Activated naive CD4-positive, alpha-beta T cell treated with anti-CD3 and anti-CD28 coated beads, Interleukin-2, amount 50 U/mL, for 24 hours (primary cell): ENCODE data around the gene PANX3.

Source experiments
- H3K27ac Mint-ChIP-seq: one replicate; pipeline ENCODE4 v1.8.0; 2021; ENCODE audit warnings: mild to moderate bottlenecking, mixed read lengths
- H3K27me3 Mint-ChIP-seq: one replicate; pipeline ENCODE4 v1.8.0; 2021; ENCODE audit warnings: mixed read lengths
- H3K36me3 Mint-ChIP-seq: one replicate; pipeline ENCODE4 v1.8.0; 2021; ENCODE audit warnings: mixed read lengths
- H3K4me1 Mint-ChIP-seq: one replicate; pipeline ENCODE4 v1.8.0; 2021; ENCODE audit warnings: mixed read lengths
- H3K4me3 Mint-ChIP-seq: one replicate; pipeline ENCODE4 v1.8.0; 2021; ENCODE audit warnings: mild to moderate bottlenecking, mixed read lengths
- H3K9me3 Mint-ChIP-seq: one replicate; pipeline ENCODE4 v1.8.0; 2021; ENCODE audit warnings: mixed read lengths

PANX3 gene

GRCh38 chr11:124638500-124638899 lies 27.3 kb downstream of the PANX3 start:
- peak overlapping the region; percentile 76 for H3K27ac Mint-ChIP-seq
- H3K36me3 Mint-ChIP-seq, result peaks cover 9% of the 10 kb centered on the region
- no peaks in the 10 kb centered on the region for H3K27me3 Mint-ChIP-seq
- H3K4me3 Mint-ChIP-seq, result no peak overlapping the region
- H3K4me1 Mint-ChIP-seq, result no peaks in the 10 kb centered on the region
- H3K9me3 Mint-ChIP-seq, result no peaks in the 10 kb centered on the region

- Mint-ChIP-seq H3K27ac (no peak overlapping the region), H3K27me3 (no peaks in the 10 kb centered on the region), H3K4me1 (no peaks in the 10 kb centered on the region), H3K9me3 (no peaks in the 10 kb centered on the region), H3K4me3 (no peak overlapping the region), H3K36me3 (peaks cover 9% of the 10 kb centered on the region)
Observed at GRCh38 chr11:124639186-124639585, 28.0 kb downstream of the PANX3 start.

- H3K27ac Mint-ChIP-seq, result no peak overlapping the region
- no peaks in the 10 kb centered on the region for H3K4me1 Mint-ChIP-seq
- H3K27me3 Mint-ChIP-seq, result no peaks in the 10 kb centered on the region
- H3K36me3 Mint-ChIP-seq, result peaks cover 9% of the 10 kb centered on the region
- H3K9me3 Mint-ChIP-seq, result no peaks in the 10 kb centered on the region
- no peak overlapping the region for H3K4me3 Mint-ChIP-seq
Observed at GRCh38 chr11:124640666-124641065, 29.4 kb downstream of the PANX3 start.

- H3K27me3 Mint-ChIP-seq, result no peaks in the 10 kb centered on the region
- H3K36me3 Mint-ChIP-seq, result peaks cover 4% of the 10 kb centered on the region
- H3K9me3 Mint-ChIP-seq, result no peaks in the 10 kb centered on the region
- no peak overlapping the region for H3K27ac Mint-ChIP-seq
- H3K4me1 Mint-ChIP-seq, result no peaks in the 10 kb centered on the region
- H3K4me3 Mint-ChIP-seq, result no peak overlapping the region
Observed at GRCh38 chr11:124642628-124643027, 31.4 kb downstream of the PANX3 start.

GRCh38 chr11:124643042-124643604 lies 31.9 kb downstream of the PANX3 start:
- Mint-ChIP-seq H3K36me3 (peaks cover 2% of the 10 kb centered on the region), H3K4me3 (no peak overlapping the region), H3K27ac (no peak overlapping the region), H3K27me3 (no peaks in the 10 kb centered on the region), H3K9me3 (no peaks in the 10 kb centered on the region), H3K4me1 (no peaks in the 10 kb centered on the region)

- Mint-ChIP-seq H3K36me3 (no peaks in the 10 kb centered on the region), H3K27ac (no peak overlapping the region), H3K27me3 (no peaks in the 10 kb centered on the region), H3K4me1 (no peaks in the 10 kb centered on the region), H3K4me3 (no peak overlapping the region), H3K9me3 (no peaks in the 10 kb centered on the region)
Observed at GRCh38 chr11:124643605-124644425, 32.6 kb downstream of the PANX3 start.

GRCh38 chr11:124644426-124645280 lies 33.4 kb downstream of the PANX3 start:
- Mint-ChIP-seq H3K36me3 (no peaks in the 10 kb centered on the region), H3K27ac (no peak overlapping the region), H3K4me1 (no peaks in the 10 kb centered on the region), H3K27me3 (no peaks in the 10 kb centered on the region), H3K4me3 (no peak overlapping the region), H3K9me3 (no peaks in the 10 kb centered on the region)

GRCh38 chr11:124646148-124646547 lies 34.9 kb downstream of the PANX3 start:
- Mint-ChIP-seq H3K27me3 (no peaks in the 10 kb centered on the region), H3K27ac (no peak overlapping the region), H3K4me3 (no peak overlapping the region), H3K9me3 (no peaks in the 10 kb centered on the region), H3K36me3 (no peaks in the 10 kb centered on the region), H3K4me1 (no peaks in the 10 kb centered on the region)

- Mint-ChIP-seq H3K9me3 (no peaks in the 10 kb centered on the region), H3K27ac (no peak overlapping the region), H3K27me3 (no peaks in the 10 kb centered on the region)
Observed at GRCh38 chr11:124648610-124649009, 37.4 kb downstream of the PANX3 start.

GRCh38 chr11:124656774-124657630 lies 45.8 kb downstream of the PANX3 start:
- Mint-ChIP-seq H3K27ac (no peak overlapping the region), H3K27me3 (no peaks in the 10 kb centered on the region), H3K4me3 (no peak overlapping the region), H3K4me1 (no peaks in the 10 kb centered on the region), H3K36me3 (peaks cover 6% of the 10 kb centered on the region), H3K9me3 (no peaks in the 10 kb centered on the region)

More at GRCh38 chr11:124648610-124649009, 37.4 kb downstream of the PANX3 start:
- Mint-ChIP-seq H3K36me3 (peaks cover 7% of the 10 kb centered on the region), H3K4me1 (no peaks in the 10 kb centered on the region), H3K4me3 (no peak overlapping the region)

GRCh38 chr11:124657904-124658303 lies 46.7 kb downstream of the PANX3 start:
- H3K27me3 Mint-ChIP-seq, result no peaks in the 10 kb centered on the region
- no peaks in the 10 kb centered on the region for H3K4me1 Mint-ChIP-seq
- H3K36me3 Mint-ChIP-seq, result peaks cover 4% of the 10 kb centered on the region
- no peaks in the 10 kb centered on the region for H3K9me3 Mint-ChIP-seq
- H3K27ac Mint-ChIP-seq, result no peak overlapping the region
- H3K4me3 Mint-ChIP-seq, result no peak overlapping the region

GRCh38 chr11:124658501-124658900 lies 47.3 kb downstream of the PANX3 start:
- Mint-ChIP-seq H3K4me3 (no peak overlapping the region), H3K27me3 (no peaks in the 10 kb centered on the region), H3K27ac (no peak overlapping the region), H3K4me1 (no peaks in the 10 kb centered on the region), H3K9me3 (no peaks in the 10 kb centered on the region), H3K36me3 (peaks cover 3% of the 10 kb centered on the region)

- H3K36me3 Mint-ChIP-seq, result peaks cover 2% of the 10 kb centered on the region
- no peaks in the 10 kb centered on the region for H3K9me3 Mint-ChIP-seq
- H3K27me3 Mint-ChIP-seq, result no peaks in the 10 kb centered on the region
- no peak overlapping the region for H3K27ac Mint-ChIP-seq
- H3K4me3 Mint-ChIP-seq, result no peak overlapping the region
- H3K4me1 Mint-ChIP-seq, result no peaks in the 10 kb centered on the region
Observed at GRCh38 chr11:124658986-124659385, 47.8 kb downstream of the PANX3 start.

- H3K36me3 Mint-ChIP-seq, result peaks cover 2% of the 10 kb centered on the region
- no peaks in the 10 kb centered on the region for H3K9me3 Mint-ChIP-seq
- H3K4me1 Mint-ChIP-seq, result no peaks in the 10 kb centered on the region
- no peaks in the 10 kb centered on the region for H3K27me3 Mint-ChIP-seq
- H3K4me3 Mint-ChIP-seq, result no peak overlapping the region
- no peak overlapping the region for H3K27ac Mint-ChIP-seq
Observed at GRCh38 chr11:124661553-124661952, 50.3 kb downstream of the PANX3 start.

GRCh38 chr11:124662106-124662505 lies 50.9 kb downstream of the PANX3 start:
- Mint-ChIP-seq H3K27ac (no peak overlapping the region), H3K36me3 (peaks cover 2% of the 10 kb centered on the region), H3K4me3 (no peak overlapping the region), H3K9me3 (no peaks in the 10 kb centered on the region), H3K4me1 (no peaks in the 10 kb centered on the region), H3K27me3 (no peaks in the 10 kb centered on the region)
